NCI-H2107 treated with DMSO at 0.1 percent for 48 hours (cell line): ENCODE results near the gene ZNF593OS.

Experiments
- DNase-seq: peaks from one replicate; lab custom pipeline; 2025; ENCODE audit not compliant: unreplicated experiment; lab: John Stamatoyannopoulos, UW

Gene ZNF593OS

DNA sequence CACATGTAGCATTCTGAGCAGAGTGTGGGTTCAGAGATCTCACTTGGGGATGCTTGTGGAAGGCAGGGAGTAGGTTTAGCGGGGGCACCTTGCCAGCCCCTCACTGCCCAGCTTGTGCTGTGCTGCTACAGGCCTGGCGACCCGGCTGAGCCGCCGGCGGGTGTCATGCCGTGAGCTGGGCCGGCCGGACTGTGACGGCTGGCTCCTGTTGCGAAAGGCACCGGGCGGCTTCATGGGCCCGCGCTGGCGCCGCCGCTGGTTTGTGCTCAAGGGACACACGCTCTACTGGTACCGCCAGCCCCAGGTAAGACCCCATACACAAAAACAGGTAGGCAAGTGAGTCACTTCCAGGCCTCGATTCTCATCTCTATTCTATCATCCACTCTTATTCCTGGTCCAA is 13.3 kb upstream of the ZNF593OS start:
- no peak for DNase-seq

DNA sequence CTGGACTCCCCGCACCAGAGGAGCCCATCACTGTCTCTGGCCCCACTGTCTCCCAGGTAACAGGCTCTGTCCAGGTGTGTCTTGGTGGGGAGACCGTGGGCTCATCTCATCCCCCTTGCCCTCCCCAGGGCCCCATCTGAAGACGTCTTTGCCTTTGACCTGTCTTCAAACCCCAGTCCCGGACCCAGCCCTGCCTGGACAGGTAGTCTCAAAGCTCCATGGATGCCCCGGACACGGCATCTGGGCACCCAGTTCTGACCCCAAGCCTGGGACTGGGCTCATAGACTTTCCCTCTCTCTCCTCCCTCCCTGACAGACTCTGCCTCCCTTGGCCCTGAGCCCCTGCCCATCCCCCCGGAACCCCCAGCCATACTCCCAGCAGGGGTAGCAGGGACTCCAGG is 12.5 kb upstream of the ZNF593OS start:
- DNase-seq, result no peak

DNA sequence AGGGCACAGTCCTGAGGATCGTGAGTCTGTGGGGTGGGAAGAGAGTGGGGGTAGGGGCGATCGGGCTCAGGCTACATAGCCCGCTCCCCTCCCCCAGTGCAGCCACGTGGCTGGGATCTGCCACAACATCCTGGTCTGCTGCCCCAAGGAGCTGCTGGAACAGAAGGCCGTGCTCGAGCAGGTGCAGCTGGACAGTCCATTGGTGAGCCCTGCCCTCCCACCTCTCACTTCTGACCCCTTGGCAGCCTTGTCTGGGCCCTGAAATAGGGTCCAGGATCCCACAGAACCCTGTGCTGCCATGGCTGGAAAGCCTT is 10.7 kb upstream of the ZNF593OS start:
- no peak for DNase-seq

DNA sequence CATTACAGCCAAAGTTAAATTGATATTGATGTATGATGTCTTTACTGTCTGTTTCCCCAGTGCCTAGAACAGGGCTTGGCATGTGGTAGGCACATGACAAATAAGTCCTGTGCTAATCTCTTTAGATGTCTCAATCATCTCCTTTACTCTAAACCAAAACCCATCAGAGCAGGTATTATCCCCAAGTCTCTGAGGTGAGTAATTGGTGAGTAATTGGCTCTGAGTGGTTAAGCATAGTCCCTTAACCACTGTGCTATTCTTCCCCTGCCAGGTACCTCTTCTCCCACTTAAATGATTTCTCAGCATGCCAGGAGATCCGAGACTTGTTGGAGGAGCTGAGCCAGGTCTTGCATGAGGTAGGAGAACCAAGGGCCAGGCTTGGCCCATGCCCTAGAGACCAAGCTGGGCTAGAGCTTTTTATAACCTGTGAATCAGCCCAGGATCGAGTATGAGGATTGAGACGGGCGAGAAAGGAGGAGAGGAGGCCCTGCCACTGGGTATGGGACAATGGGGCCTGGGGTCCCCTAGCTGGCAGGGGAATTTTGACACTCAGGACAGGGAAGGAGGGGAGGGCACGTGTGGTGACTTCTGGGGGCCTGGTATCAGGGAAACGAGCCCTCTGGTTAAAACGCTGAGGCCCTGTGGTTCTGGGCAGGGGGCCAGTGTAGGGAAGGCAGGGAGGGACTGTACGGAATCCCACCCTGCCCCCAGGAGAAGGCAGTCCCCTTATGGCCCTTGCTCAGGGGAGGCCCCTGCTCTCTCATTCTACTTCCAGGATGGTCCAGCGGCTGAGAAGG is 10.2 kb upstream of the ZNF593OS start:
- no peak for DNase-seq

DNA sequence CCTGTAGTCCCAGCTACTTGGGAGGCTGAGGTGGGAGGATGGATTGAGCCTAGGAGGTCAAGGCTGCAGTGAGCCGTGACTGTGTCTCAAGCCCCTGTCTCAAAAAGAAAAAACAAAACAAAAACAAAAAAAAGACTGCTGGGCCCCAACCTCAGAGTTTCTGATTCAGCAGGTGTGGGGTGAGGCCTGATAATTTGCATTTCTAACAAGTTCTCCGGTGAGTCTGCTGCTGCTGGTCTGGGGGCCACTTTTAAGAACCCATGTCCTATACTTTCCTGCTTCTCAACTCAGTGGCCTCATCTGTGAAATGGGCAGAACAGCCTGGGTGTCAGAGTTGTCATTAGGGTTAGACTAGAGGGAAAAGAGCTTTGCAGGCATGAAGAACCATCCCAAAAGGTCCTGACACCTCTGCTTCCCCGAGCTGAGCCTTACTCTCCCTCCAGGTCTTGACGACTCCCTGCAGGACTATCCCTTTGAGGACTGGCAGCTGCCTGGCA is 8.4 kb upstream of the ZNF593OS start:
- DNase-seq, result no peak

DNA sequence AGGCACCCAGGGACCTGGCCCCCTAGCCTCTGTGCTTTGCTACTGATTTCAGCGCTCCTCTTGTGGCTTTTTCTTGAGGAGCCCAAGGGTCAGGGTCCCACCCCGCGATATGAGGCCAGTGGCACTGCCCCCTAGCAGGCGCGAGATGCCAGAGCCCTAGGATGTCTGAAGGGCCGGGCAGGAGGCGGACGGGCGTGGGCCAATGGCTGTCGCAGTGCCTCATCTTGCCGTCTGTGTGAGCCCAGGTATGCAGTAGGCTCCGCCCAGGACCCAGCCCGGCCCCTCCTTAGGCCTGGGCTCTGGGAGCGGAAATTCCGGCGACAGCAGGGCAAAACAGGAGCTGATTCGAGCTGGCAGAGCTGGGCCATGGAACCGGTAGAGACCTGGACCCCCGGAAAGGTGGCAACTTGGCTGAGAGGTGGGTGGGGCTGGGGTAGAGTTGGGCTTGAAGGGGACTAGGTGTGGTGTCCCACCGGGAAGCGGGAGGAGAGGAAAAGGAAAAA is 5.6 kb upstream of the ZNF593OS start, which contains the start of gene CNKSR1:
Gene CNKSR1, plus strand, starts transcription at position 310 of the 503 bp plus-strand sequence. Its CDS starts 57 bp downstream, at position 367.
- DNase-seq, result peak; percentile 42

DNA sequence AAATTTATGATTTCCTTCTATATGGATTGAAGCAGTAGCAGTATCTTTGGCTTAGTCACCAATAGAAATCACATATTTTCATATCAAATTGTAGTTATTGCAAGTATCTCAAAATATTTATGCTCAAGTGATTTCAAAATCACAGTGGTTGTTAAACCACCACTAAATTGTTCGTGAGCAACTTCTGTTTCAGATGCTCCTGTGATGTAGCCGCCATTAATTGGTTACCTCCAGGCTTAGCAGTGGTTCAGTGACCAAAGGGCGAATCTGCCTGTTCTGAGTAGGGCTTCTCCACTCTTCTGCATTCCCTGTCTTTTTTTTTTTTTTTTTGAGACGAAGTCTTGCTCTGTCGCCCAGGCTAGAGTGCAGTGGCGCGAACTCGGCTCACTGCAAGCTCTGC is 3.7 kb upstream of the ZNF593OS start:
- no peak for DNase-seq

DNA sequence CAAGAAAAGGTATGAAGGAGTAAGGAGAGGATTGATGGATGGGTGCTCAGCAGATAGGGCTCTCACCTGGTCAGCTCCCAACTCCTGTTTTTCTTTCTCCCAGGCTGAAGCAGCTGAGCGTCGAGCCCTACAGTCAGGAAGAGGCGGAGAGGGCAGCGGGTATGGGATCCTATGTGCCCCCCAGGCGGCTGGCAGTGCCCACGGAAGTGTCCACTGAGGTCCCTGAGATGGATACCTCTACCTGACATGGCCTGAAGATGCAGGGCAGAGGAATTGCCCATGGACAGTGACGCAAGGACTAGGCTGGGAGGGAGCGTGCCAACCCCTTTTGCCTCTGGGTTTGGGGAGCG is 1.2 kb downstream of the ZNF593OS start:
- no peak for DNase-seq

DNA sequence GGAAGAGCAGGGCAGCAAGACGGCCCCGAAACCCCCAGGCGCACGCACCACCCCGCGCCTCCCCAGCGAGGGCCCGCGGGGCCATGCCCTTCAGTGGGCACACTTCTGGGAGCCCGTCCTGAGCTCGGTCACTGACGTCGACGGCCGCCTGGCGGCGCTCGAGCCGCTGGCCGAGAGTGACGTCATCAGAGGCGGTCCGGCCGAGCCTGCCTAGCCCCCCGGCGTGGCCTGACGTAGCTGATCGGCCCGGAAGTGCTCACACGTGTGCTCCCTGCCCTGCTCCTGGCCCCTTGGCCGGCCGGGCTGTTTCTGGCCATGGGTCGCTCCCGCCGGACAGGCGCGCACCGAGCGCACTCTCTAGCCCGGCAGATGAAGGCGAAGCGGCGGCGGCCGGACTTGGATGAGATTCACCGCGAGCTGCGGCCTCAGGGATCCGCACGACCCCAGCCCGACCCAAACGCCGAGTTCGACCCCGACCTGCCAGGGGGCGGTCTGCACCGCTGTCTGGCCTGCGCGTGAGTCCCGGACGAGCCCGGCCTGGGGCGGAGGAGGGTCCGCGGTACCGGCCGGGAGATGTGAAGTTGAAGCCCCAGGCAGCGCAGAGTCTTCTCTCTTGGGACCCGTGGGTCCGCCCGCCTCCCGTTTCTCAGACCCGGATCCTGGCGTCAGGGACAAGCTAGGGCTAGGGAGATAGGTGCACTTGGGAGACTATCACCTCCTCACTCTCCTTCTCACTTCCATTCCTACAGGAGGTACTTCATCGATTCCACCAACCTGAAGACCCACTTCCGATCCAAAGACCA is 1.8 kb downstream of the ZNF593OS start, which contains the start of gene ZNF593:
Gene ZNF593, plus strand, starts transcription at position 240 of the 803 bp plus-strand sequence. Its CDS starts 76 bp downstream, at position 316.
- DNase-seq, result peak; percentile 62

DNA sequence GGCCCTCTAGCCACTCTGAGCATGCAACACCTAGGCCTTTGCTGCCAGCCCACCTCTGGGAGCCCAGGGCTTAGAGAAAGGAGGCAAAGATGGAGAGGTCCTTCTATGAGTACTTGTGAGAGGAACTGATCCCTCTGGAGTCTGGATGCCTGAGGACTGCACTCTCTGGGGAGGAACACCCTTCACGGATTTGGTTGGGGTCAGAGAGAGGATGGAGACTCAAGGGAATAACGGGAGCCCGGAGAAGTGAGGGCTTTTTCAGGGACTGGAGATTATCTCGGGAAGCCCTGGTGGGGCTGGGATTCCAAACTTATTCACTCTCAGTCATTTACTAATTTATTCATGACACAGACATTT is 2.5 kb downstream of the ZNF593OS start:
- no peak for DNase-seq

DNA sequence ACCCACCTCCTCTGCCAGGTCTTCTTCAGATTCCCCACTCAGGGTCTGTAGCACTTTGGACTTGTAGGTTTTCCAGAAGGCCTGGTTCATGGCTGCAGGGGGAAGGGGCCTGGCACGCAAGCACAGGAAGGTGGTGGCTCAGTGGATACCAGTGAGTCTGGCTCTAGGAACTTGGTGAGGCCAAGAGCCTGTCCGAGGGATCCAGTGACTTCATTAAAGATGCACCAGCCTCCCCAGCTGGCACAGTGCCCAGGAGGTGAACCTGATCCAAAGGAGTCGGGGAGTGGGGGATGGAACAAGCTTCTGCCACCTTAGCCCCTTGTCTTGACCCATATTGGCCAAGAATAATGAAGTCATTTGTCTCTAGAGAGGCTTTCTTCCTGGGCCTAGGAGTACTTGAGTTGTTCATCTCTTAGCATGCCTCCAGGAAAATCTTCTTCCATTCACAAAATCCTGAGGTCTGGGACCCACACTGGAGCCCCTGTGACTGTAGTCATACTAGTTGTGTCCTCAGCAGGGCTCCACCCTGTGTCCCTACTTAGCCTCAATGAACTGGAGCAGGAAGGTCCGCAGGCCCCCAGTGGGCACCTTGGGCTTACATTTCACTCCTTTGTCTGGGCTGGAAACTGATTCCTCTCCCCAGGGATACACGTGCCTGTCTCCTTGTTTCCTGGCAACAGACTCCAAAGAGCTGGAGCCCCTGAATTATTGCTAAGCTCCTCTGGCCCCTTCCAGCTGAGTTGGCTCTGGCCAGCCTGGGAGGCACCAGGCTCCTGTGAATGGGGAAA is 3.0 kb downstream of the ZNF593OS start, which contains the start of gene C1orf232:
Gene C1orf232, minus strand, starts transcription at position 554 of the 788 bp plus-strand sequence. Its CDS starts 464 bp downstream, at position 90.
- peak; percentile 93 for DNase-seq

DNA sequence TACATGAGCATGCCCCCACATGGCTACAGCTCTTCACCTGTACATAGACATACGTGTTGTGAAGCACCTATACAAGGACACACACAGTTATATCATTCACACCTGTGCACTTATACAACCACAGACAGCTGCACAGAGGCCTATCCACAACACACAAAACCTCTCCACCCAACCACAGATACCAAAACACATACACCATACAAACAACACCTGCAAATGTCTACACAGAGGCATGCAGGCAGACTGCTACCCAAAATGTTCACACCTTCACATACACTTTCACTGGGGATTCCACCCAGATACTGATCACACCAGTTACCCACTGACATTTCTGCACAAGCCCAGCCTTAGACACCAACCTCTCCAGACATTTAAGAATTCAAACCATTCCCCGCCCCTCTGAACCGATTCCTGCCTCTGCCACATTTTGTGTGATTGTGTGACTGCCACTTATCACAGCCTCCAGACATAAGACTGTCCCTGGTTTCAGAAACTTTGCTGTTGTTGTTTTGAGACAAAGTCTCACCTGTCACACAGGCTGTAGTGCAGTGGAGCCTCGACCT is 4.8 kb downstream of the ZNF593OS start:
- no peak for DNase-seq

DNA sequence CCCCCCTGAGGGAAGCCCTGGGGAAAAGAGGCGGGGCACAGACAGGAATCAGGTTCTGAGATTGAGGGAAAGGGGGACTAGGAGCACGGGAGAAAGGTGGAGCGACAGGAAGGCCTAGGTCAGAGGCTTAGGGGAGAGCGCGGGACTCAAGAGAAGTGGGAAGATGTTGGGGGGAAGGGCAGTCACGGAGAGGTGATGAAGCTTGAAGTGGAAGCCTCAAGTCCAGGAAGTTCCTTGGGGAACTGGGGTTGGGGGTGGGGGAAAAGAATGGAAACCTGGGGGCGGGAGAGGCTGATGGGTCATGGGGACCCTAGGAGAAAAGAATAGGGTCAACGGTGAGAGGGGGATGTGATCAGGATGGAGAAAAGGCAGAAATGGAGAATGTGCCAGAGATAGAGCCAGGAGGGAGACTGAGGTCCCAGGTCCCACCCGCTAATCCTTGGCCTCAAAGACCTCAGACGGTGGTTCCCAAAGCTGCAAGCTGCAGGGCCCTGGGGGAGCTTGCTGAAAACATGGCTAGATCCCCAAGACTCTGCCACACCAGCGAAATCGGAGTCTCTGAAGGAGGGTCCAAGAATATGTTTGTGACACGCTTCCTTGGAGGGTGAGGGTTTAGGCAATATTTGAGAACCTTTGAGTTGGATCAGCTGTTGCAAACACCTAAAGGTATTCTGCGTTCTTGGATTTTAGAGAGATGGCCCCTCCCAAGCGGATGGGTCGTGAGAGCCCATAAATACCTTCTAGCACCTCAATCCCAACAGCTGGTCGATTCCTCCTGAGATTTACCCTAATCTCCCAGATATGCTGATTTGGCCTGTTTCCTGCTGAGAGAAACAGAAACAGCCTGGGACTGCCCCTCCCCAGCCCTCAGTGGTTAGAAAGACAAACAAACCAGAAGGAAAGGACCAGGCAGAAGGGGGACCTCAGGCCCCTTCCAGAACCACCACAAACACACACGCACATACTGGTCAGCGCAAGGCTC is 6.5 kb downstream of the ZNF593OS start:
- DNase-seq, result no peak

DNA sequence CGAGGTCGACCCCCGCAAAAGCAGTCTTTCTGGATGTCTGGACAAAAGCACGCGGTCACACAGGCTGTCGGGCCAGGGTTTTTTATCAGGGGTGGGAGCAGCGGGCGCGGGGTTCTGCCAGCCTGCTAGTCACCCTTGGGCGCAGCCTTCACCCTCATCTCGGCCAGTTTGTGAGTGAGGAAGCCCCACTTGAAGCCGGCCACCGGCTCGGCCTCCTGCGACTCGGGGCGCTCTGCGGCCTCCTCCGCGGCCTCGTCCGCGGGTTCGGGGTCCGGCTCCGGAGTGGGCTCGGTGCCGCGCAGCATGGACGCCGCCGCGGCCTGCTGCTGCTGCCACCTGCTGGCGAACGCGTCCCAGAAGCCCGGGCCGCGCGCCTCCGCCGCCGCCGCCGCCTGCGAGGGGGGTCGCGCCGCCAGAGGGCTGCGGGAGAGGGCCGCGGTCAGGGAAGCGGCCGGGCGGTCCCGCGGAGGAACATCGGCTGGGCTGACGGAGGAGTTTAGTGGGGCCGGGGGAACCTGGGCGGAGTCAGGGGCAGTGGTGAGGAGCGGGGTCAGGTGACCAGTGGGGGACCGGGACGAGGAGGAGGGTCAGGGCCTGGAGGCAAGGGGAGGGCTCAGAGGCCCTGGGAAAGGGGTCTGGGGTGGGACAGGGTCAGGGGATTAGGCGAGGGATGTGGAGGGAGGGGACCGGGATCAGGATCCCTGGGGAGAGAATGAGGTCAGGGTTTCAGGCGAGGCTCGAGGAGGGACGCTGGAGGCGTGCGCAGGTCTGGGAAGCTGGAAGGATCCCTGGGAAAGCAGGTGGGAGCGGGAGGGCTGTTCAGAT is 7.4 kb downstream of the ZNF593OS start:
- DNase-seq, result no peak

DNA sequence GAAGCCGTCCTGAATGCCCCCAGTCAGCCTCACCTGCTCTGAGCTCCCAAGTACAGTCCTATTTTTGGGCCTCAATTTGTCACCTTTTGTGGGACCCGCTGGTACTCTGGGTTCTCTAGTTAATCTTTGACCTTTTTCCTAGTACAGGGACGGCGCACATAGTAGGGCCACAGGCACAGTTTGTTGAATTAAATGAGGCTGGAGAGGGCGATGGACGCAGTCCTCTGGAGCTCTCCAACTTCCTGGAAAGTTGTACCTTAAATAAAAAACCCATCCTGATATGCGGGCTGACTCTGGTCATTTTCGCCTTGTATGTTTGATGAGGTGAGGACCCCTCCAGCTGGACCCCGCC is 8.0 kb downstream of the ZNF593OS start:
- no peak for DNase-seq

DNA sequence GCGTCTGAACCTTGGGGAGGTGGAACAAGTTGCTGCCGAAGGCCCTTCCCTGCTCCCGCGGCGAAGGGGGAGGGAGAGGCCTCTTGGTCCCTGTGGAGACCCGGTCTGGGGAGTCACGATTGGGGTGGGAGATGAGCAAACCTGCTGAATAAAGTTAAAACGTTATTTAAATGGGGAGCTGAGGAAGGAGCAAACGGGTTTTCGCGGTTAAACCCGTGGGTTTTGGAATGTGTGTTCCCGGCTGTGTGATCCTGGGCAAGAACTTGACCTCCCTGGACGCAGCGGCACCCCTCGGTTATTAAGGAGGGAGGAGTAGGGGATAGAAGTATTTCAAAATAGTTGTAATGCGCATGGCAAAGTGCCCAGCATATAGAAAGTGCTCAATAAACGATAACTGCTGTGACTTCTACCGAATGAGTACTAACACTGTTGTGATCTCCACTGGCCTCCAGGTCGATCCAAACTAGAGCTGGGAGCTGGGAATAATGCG is 9.4 kb downstream of the ZNF593OS start:
- DNase-seq, result no peak

DNA sequence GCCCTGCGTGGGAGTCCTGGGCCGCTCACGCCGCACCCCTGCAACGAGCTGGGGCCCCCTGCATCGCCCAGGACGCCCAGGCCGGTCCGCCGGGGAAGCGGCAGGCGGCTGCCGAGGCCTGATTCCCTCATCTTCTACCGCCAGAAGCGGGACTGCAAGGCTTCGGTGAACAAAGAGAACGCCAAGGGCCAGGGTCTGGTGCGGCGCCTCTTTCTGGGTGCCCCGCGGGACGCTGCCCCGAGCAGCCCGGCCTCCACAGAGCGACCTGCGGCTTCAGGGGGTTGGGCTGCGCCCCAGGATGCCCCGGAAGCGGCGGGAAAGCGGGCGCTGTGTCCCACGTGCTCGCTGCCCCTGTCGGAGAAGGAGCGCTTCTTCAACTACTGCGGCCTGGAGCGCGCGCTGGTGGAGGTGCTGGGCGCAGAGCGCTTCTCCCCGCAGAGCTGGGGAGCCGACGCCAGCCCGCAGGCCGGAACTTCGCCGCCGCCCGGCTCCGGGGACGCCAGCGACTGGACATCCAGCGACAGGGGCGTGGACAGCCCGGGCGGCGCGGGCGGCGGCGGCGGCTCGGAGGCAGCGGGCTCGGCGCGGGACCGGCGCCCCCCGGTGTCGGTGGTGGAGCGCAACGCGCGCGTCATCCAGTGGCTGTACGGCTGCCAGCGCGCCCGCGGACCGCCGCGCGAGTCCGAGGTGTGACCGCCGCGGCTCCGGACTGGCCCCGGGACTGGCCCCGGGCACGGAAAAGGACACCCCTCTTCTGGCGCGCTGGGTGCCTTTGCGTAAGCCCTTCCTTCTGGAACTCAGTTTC is 10.0 kb downstream of the ZNF593OS start:
- DNase-seq, result no peak
